ENCODE measurements around the gene MAPK8IP3. TPM values are rescaled to one million over a fixed set of nuclear protein-coding genes. Genes with fewer than 3 reads are reported as not detected.

Gene MAPK8IP3
- total RNA-seq, 1 donor = 135 TPM

DNA sequence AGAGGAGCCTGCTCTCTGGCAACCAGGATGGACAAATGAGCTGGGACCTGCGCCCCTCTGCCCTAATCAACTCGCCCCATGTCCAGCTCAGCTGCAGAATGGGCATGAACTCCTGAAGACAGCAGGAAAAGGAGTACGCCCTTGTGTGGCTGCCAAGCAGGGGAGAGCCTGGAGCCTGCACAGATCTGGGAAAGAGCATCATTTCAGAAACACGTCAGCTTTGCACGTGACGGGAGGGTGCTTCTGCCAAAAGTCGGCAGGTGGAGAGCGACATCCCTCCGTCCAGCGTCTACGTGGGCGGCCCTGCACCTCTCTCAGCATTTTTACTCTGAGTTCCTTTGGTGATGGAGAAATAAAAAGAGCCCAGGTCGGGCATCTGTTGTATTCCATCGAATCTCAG lies 46.9 kb downstream of the MAPK8IP3 start:
- no peaks in the 10 kb centered on the region for H3K27me3 ChIP-seq (ENCODE audit: insufficient read depth, low read length)
- H3K4me3 ChIP-seq (ENCODE audit: low read length) = no peak overlapping the region
- no peaks in the 10 kb centered on the region for H3K9me3 ChIP-seq (ENCODE audit: low read depth, low read length)
- no peaks in the 10 kb centered on the region for H3K4me1 ChIP-seq (ENCODE audit: insufficient read depth, low read length)

DNA sequence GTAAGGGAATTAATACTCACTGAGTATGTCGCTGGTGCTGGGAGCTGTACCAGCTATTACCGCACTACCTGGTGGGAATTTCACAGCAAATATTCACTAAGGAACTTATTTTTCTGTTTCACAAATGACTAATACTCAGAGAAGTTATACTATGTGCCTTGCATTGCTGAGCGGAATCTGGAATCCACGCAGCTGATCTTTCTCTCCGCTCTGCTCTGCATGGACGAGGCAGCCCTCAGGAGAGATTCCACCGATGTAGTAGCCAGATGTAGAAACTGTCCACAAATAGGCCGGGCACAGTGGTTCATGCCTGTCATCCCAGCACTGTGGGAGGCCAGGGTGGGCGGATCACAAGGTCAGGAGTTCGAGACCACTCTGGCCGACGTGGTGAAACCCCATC lies 48.2 kb downstream of the MAPK8IP3 start:
- H3K4me3 ChIP-seq (ENCODE audit: low read length) = no peak overlapping the region
- H3K4me1 ChIP-seq (ENCODE audit: insufficient read depth, low read length) = no peaks in the 10 kb centered on the region
- H3K27me3 ChIP-seq (ENCODE audit: insufficient read depth, low read length) = no peaks in the 10 kb centered on the region
- H3K9me3 ChIP-seq (ENCODE audit: low read depth, low read length) = no peaks in the 10 kb centered on the region

DNA sequence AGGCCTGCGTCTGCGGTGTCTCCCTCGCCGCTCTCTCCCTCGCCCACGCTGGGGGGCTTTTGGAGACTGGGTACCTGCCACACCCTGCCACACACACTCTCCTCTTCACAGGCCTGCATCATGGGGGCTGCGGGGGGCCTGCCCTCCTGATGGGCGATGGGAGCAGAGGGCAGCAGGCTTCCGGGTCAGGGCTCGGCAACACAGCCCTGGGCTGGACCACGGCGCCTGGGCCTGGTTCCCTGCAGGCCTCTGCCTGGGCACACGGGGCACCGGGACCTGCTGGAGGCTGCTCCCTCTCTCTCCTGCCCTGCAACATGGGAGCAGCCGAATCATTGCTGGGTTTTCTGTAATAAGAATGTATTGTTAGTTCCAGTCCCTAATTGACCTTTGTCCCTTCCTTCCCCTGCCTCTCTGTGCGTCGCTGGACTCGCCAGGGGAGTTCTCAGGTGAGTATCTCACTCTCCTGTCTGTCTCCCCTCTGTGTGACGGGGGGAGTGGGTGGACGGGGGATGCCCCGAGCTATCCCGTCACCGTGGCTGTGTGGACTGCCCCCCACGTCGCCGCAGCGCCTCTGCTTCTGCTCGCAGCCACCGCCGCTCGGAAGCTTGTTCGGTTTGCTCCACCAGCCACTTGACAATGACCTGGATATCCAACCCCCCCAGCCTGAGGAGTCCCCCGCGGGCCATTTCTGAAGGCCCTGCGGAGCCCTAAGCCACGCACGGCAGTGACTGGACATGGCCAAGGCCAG lies 51.9 kb downstream of the MAPK8IP3 start:
- no peaks in the 10 kb centered on the region for H3K9me3 ChIP-seq (ENCODE audit: low read depth, low read length)
- H3K4me1 ChIP-seq (ENCODE audit: insufficient read depth, low read length) = no peaks in the 10 kb centered on the region
- no peak overlapping the region for H3K4me3 ChIP-seq (ENCODE audit: low read length)
- no peaks in the 10 kb centered on the region for H3K27me3 ChIP-seq (ENCODE audit: insufficient read depth, low read length)

DNA sequence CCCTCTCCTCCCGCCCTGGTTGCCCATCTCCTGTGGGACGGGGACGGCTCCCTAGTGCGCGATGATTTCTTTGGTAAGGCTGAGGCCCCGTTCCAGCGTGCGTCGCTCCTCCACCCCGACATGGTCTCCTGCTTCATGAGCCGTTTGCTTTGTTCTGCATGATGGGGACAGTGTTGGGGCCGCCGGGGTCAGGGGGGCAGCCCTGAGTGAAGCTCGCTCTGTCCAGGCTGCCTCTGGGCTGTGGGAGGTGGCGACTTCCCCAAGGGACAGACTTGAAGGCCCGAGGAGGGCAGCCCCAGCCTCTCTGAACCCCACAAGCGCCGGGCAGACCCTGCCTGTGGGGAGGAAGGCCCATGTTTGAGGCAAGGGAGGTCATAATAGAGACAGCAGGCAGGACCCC lies 52.9 kb downstream of the MAPK8IP3 start:
- no peak overlapping the region for H3K4me3 ChIP-seq (ENCODE audit: low read length)
- no peaks in the 10 kb centered on the region for H3K27me3 ChIP-seq (ENCODE audit: insufficient read depth, low read length)
- H3K4me1 ChIP-seq (ENCODE audit: insufficient read depth, low read length) = no peaks in the 10 kb centered on the region
- no peaks in the 10 kb centered on the region for H3K9me3 ChIP-seq (ENCODE audit: low read depth, low read length)

DNA sequence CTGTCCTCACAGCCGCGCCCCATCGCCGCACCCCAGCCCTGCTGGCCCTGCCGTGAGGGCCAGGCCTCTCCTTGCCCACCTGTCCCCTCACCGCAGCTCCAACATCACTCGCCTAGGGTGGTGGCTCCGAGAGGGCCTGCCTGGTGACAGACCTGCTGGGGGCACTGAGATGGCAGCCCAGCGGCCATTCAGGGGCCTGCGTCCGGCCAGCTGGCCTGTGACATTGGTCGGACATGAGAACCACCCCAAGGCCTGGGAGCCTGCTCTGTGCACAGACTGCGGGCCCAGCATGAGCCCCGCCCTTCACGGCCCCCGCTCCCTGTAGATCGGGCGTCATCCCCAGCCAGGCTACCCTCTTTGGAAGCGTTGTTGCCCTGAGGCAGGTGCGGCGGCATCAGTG lies 53.5 kb downstream of the MAPK8IP3 start:
- Histone ChIP-seq H3K4me1 (ENCODE audit: insufficient read depth, low read length) (no peaks in the 10 kb centered on the region), H3K9me3 (ENCODE audit: low read depth, low read length) (no peaks in the 10 kb centered on the region), H3K27me3 (ENCODE audit: insufficient read depth, low read length) (no peaks in the 10 kb centered on the region), H3K4me3 (ENCODE audit: low read length) (no peak overlapping the region)

DNA sequence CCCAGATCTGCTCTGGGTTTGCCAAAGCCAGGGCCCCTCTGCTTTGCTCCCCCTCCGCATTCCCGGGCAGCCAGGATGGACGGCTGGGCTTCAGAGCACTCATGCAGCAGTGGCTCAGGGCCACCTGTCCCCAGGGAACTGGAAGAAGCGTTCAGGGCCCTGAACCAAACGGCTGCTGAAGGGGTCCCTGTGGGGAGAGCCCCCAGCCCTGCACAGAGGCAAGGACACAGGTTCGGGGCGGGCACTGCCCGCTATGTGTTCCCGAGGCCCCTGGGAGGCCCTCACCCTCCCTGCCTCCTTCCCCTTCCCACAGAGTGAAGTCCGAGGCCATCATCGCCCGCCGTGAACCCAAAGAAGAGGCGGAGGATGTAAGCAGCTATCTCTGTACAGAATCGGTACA lies 54.9 kb downstream of the MAPK8IP3 start:
- H3K4me1 ChIP-seq (ENCODE audit: insufficient read depth, low read length) = no peaks in the 10 kb centered on the region
- no peak overlapping the region for H3K4me3 ChIP-seq (ENCODE audit: low read length)
- H3K9me3 ChIP-seq (ENCODE audit: low read depth, low read length) = no peaks in the 10 kb centered on the region
- no peaks in the 10 kb centered on the region for H3K27me3 ChIP-seq (ENCODE audit: insufficient read depth, low read length)

DNA sequence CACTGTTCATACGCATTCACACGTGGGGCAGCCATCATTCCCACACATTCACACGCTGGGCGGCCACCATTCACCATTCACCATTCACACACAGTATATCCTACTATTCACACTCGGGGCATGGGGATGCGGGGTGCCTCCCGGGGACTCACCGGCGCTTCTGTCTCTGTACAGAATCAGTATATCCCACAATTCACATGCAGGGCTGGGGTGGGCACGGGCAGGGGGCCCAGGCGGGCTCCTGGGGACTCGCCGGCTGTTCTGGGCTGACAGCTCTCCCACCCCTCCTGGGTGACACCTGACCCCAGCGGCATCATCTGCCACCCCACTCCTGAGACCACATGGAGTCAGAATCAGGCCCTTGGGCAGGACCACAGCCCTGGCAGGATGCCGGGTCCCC lies 55.8 kb downstream of the MAPK8IP3 start:
- H3K4me1 ChIP-seq (ENCODE audit: insufficient read depth, low read length) = no peaks in the 10 kb centered on the region
- H3K4me3 ChIP-seq (ENCODE audit: low read length) = no peak overlapping the region
- no peaks in the 10 kb centered on the region for H3K27me3 ChIP-seq (ENCODE audit: insufficient read depth, low read length)
- H3K9me3 ChIP-seq (ENCODE audit: low read depth, low read length) = no peaks in the 10 kb centered on the region

DNA sequence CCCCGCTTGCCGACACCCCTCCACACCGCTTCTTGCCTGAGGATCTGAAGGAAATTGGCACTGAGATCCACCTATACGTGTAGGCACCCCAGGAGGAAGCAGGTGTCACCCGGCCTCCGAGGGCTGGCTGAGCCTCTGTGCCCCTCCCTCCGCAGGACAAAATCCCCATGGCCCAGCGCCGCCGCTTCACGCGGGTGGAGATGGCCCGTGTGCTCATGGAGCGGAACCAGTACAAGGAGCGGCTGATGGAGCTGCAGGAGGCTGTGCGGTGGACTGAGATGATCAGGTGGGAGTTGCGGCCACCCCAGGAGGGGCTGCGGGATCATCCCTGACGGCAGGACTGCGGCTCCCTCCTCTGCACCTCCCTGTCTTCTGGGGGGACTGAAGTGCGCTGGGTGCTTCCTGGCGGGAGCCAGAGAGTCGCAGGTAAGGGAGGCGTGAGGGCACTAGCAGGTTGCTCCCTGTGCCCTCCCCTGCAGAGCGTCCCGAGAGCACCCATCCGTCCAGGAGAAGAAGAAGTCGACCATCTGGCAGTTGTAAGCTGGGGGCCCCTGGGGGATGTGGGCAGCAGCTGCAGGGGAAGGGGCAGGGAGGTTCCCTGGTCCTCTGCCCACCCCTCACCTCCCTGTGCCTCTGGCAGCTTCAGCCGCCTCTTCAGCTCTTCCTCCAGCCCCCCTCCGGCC lies 56.3 kb downstream of the MAPK8IP3 start:
- Histone ChIP-seq H3K4me1 (ENCODE audit: insufficient read depth, low read length) (no peaks in the 10 kb centered on the region), H3K4me3 (ENCODE audit: low read length) (no peak overlapping the region), H3K27me3 (ENCODE audit: insufficient read depth, low read length) (no peaks in the 10 kb centered on the region), H3K9me3 (ENCODE audit: low read depth, low read length) (no peaks in the 10 kb centered on the region)

DNA sequence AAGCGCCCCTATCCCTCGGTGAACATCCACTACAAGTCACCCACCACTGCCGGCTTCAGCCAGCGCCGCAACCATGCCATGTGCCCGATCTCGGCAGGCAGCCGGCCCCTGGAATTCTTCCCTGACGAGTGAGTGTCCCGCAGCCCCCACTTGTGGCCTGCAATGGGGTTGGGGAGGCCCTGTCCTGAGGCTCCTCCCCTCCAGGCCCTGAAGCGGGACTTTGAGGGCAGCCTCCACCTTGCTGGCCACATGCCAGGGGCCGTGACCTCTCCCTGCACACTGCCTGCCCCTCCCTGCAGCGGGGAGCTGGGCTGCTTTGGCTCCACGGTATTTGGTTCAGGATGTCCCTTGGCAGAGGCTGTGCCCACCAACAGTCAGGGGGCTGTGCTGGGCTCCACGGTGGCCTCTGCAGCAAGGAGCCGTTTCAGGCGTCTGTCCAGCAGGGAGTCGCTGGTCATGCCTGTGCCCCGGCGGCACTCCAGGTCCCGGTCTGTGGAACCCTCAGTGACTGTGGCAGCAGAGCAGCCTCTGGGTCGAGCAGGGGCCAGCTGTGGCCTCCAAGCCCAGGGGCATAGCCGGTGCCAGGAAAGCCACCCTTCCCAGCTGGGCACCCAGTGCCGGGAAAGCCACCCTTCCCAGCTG lies 57.0 kb downstream of the MAPK8IP3 start:
- Histone ChIP-seq H3K4me1 (ENCODE audit: insufficient read depth, low read length) (no peaks in the 10 kb centered on the region), H3K4me3 (ENCODE audit: low read length) (no peak overlapping the region), H3K9me3 (ENCODE audit: low read depth, low read length) (no peaks in the 10 kb centered on the region), H3K27me3 (ENCODE audit: insufficient read depth, low read length) (no peaks in the 10 kb centered on the region)

DNA sequence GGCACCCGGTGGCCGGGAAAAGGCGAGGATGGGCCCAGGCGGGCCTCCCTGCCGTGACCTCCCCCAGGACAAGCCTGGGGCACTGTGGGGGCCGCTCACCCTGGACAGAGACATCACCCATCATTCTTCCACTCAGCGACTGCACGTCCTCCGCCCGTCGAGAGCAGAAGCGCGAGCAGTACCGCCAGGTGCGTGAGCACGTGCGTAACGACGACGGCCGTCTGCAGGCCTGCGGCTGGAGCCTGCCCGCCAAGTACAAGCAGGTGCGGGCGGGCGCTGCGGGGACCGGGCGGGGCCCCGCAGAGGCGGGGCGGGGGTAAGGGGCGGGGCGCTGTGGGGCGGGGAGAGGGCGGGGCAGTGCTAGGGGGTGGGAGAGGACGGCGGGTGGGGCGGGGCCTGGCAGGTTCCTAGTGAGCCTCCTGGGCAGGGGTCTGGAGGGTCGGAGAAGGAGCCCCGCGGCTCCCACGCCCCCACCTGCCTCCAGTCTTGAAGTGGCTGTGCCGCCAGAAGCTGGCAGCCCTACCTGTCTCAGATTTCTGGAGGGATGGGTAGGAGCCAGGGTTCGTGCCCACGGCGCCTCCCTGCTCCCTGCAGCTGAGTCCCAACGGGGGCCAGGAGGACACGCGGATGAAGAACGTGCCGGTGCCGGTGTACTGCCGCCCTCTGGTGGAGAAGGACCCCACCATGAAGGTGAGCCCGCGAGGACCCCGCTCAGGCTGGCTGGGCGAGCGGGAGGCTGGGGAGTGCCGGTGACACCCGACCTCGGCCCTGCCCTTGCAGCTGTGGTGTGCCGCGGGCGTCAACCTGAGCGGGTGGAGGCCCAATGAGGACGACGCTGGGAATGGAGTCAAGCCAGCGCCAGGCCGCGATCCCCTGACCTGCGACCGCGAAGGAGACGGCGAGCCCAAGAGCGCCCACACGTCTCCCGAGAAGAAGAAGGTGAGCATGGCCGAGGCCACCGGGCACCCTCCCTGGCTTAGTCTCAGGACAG lies 57.8 kb downstream of the MAPK8IP3 start:
- H3K9me3 ChIP-seq (ENCODE audit: low read depth, low read length) = no peaks in the 10 kb centered on the region
- H3K27me3 ChIP-seq (ENCODE audit: insufficient read depth, low read length) = no peaks in the 10 kb centered on the region
- H3K4me1 ChIP-seq (ENCODE audit: insufficient read depth, low read length) = no peaks in the 10 kb centered on the region
- no peak overlapping the region for H3K4me3 ChIP-seq (ENCODE audit: low read length)

DNA sequence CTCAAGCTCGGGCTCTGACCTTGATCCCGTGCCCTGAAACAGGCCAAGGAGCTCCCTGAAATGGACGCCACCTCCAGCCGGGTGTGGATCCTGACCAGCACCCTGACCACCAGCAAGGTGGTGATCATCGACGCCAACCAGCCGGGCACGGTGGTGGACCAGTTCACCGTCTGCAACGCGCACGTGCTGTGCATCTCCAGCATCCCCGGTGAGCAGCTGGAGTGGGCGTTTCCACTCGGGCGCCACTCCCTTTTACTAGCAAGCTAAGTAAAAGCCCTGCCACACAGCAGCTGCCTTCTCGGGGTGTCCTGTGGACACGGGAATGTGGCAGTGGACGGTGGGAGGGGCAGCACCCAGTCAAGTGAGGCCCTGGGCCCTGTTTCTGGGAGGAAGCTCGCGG lies 59.0 kb downstream of the MAPK8IP3 start:
- peaks cover 1% of the 10 kb centered on the region for H3K4me1 ChIP-seq (ENCODE audit: insufficient read depth, low read length)
- no peak overlapping the region for H3K4me3 ChIP-seq (ENCODE audit: low read length)
- no peaks in the 10 kb centered on the region for H3K9me3 ChIP-seq (ENCODE audit: low read depth, low read length)
- H3K27me3 ChIP-seq (ENCODE audit: insufficient read depth, low read length) = no peaks in the 10 kb centered on the region

DNA sequence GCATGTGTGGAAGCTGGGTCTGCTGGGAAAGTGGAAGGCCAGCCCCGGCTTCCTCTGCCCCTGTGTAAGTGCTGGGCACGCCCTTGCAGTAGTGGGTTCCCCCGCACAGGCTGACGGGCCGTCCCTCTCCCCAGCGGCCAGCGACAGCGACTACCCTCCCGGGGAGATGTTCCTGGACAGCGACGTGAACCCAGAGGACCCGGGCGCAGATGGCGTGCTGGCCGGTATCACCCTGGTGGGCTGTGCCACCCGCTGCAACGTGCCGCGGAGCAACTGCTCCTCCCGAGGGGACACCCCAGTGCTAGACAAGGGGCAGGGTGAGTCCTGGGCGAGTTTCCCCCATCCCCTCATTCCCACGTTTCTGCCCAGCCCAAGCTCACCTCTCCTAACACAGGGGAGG lies 59.8 kb downstream of the MAPK8IP3 start:
- Histone ChIP-seq H3K4me3 (ENCODE audit: low read length) (no peak overlapping the region), H3K4me1 (ENCODE audit: insufficient read depth, low read length) (peaks cover 10% of the 10 kb centered on the region), H3K9me3 (ENCODE audit: low read depth, low read length) (no peaks in the 10 kb centered on the region), H3K27me3 (ENCODE audit: insufficient read depth, low read length) (no peaks in the 10 kb centered on the region)

DNA sequence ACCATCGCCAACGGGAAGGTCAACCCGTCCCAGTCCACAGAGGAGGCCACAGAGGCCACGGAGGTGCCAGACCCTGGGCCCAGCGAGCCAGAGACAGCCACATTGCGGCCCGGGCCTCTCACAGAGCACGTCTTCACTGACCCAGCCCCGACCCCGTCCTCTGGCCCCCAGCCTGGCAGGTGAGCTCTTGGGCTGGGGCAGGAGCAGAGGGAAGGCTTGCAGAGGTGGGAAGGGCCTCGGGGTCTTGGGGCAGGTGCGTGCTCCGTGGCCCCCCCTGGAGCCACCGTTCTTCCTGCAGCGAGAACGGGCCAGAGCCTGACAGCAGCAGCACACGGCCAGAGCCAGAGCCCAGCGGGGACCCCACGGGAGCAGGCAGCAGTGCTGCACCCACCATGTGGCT lies 60.2 kb downstream of the MAPK8IP3 start:
- no peak overlapping the region for H3K4me3 ChIP-seq (ENCODE audit: low read length)
- no peaks in the 10 kb centered on the region for H3K9me3 ChIP-seq (ENCODE audit: low read depth, low read length)
- H3K27me3 ChIP-seq (ENCODE audit: insufficient read depth, low read length) = no peaks in the 10 kb centered on the region
- peaks cover 10% of the 10 kb centered on the region for H3K4me1 ChIP-seq (ENCODE audit: insufficient read depth, low read length)

DNA sequence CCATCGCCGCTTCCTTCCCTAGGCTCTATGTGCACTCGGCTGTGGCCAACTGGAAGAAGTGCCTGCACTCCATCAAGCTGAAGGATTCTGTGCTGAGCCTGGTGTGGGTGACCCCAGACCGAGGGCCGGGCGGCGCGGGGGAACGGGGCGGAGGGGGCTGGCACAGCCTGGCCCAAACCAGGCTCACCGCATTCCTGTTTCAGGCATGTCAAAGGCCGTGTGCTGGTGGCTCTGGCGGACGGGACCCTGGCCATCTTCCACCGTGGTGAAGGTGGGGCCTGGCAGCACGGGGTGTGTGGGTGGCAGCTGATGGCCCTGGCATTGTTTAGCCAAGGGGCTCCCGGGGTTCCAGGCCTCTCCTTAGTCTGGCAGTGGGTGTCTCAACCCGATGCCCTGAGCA lies 60.7 kb downstream of the MAPK8IP3 start:
- Histone ChIP-seq H3K9me3 (ENCODE audit: low read depth, low read length) (no peaks in the 10 kb centered on the region), H3K27me3 (ENCODE audit: insufficient read depth, low read length) (no peaks in the 10 kb centered on the region), H3K4me1 (ENCODE audit: insufficient read depth, low read length) (peaks cover 11% of the 10 kb centered on the region), H3K4me3 (ENCODE audit: low read length) (no peak overlapping the region)

Data from mononuclear cell (primary cell).